GM12878 (cell line): ENCODE results near the gene COPS7A. TPM values are rescaled to one million over a fixed set of nuclear protein-coding genes. Genes with fewer than 3 reads are reported as not detected.

ENCODE experiments used
- ATAC-seq: fragments of 200-7000 bp; cut with Tn5 transposase; 3 replicates; pipeline ENCODE4 v1.9.1; 2020; ENCODE audit warnings: mild to moderate bottlenecking, moderate library complexity
- BruUV-seq: library from RNA; stranded (reverse); fragments of 400-500 nt; replicated peaks from 2 replicates; lab custom pipeline; 2021; lab: Mats Ljungman, UMichigan
- CTCF ChIA-PET: fragments of 300-600 bp; sonication (Branson Sonifier 250); formaldehyde crosslinking; extraction: SDS; loops from one replicate; lab custom pipeline; 2021; ENCODE audit warnings: inconsistent platforms; lab: Yijun Ruan, JAX
- POLR2A ChIA-PET: fragments of 350-600 bp; formaldehyde crosslinking; extraction: SDS; loops from one replicate; lab custom pipeline; 2021; ENCODE audit warnings: inconsistent platforms; lab: Charles Lee
- RAD21 ChIA-PET: fragments of 300-600 bp; sonication (Branson Sonifier 250); formaldehyde crosslinking; loops from one replicate; lab custom pipeline; 2023; ENCODE audit warnings: antibody characterized with exemption; ENCODE audit not compliant: unreplicated experiment; lab: Charles Lee
- SMC1A ChIA-PET: fragments of 300-600 bp; sonication (Branson Sonifier 250); formaldehyde crosslinking; loops from one replicate; lab custom pipeline; 2023; ENCODE audit not compliant: unreplicated experiment, uncharacterized antibody; lab: Charles Lee
- DNase-seq: peaks from one replicate; pipeline ENCODE4 v3.0.0-alpha.2; 2011; ENCODE audit warnings: low read depth, low spot score
- FAIRE-seq: peaks from 3 replicates; lab custom pipeline; 2011; peaks lifted over from hg19 to GRCh38; lab: Jason Lieb, UNC
- H2AFZ ChIP-seq: 2 replicates; pipeline ENCODE4 v1.6.0; 2011; ENCODE audit warnings: low read depth, low read length, control low read depth; ENCODE audit not compliant: control insufficient read depth
- H3K27ac ChIP-seq: 2 replicates; pipeline ENCODE4 v1.5.1; 2011; ENCODE audit warnings: control low read depth; ENCODE audit not compliant: control insufficient read depth, insufficient read depth
- H3K27me3 ChIP-seq, 2 experiments: replicated peaks in 1 of 2; 2 replicates each; pipeline versions ENCODE4 v1.6.0 to v1.6.1; 2011; ENCODE audit warnings: low read length in 1 of 2; ENCODE audit not compliant: control insufficient read depth in 2 of 2, insufficient read depth in 2 of 2
- H3K36me3 ChIP-seq, 2 experiments: 2 replicates each; pipeline ENCODE4 v1.5.1; 2011; ENCODE audit warnings: low read length in 1 of 2; ENCODE audit not compliant: control insufficient read depth in 2 of 2, insufficient read depth in 2 of 2
- H3K4me1 ChIP-seq: 2 replicates; pipeline ENCODE4 v1.6.1; 2011; ENCODE audit warnings: mild to moderate bottlenecking, low read length, moderate library complexity, mixed read lengths; ENCODE audit not compliant: control insufficient read depth, insufficient read depth
- H3K4me2 ChIP-seq: 2 replicates; pipeline ENCODE4 v1.6.0; 2011; ENCODE audit warnings: control low read depth; ENCODE audit not compliant: control insufficient read depth, insufficient read depth
- H3K4me3 ChIP-seq: fragments of 200-600 bp; sonication (generic); 2 replicates; pipeline ENCODE4 v1.5.1; 2016
- H3K79me2 ChIP-seq: 2 replicates; pipeline ENCODE4 v1.6.0; 2011; ENCODE audit warnings: low read length; ENCODE audit not compliant: control insufficient read depth, insufficient read depth
- H3K9ac ChIP-seq: 2 replicates; pipeline ENCODE4 v1.8.0; 2011; ENCODE audit warnings: low read length, control low read depth, mixed read lengths; ENCODE audit not compliant: control insufficient read depth, insufficient read depth
- H3K9me3 ChIP-seq: replicated peaks from 3 replicates; pipeline ENCODE4 v1.5.1; 2011; ENCODE audit warnings: mild to moderate bottlenecking, low read length; ENCODE audit not compliant: control insufficient read depth, insufficient read depth
- H4K20me1 ChIP-seq: 2 replicates; pipeline ENCODE4 v1.6.0; 2011; ENCODE audit not compliant: control insufficient read depth, insufficient read depth
- BHLHE40 ChIP-seq, 2 experiments: fragments of 450-650 bp in 1 of 2; IDR thresholded peaks; 2 replicates each; pipeline ENCODE4 v1.6.1; 2011 to 2017; ENCODE audit warnings: low read depth in 2 of 2, borderline replicate concordance in 1 of 2, improper control_type of control experiment in 1 of 2, low read length in 1 of 2, mild to moderate bottlenecking in 1 of 2
- BMI1 ChIP-seq: fragments of 450-650 bp; IDR thresholded peaks from 2 replicates; pipeline ENCODE4 v1.6.1; 2016; ENCODE audit warnings: mild to moderate bottlenecking, moderate library complexity, borderline replicate concordance
- GATAD2B ChIP-seq: fragments of 450-650 bp; conservative IDR thresholded peaks from 2 replicates; pipeline ENCODE4 v1.6.1; 2017; ENCODE audit warnings: low read depth, mild to moderate bottlenecking, moderate library complexity
- IRF4 ChIP-seq: IDR thresholded peaks from 2 replicates; pipeline ENCODE4 v1.6.1; 2011; ENCODE audit warnings: low read depth, low read length
- MEF2B ChIP-seq: fragments of 450-650 bp; IDR thresholded peaks from 2 replicates; pipeline ENCODE4 v1.6.1; 2018; ENCODE audit warnings: mild to moderate bottlenecking, moderate library complexity; ENCODE audit not compliant: partially characterized antibody, poor library complexity, severe bottlenecking
- MXI1 ChIP-seq: fragments of 150-350 bp; IDR thresholded peaks from 2 replicates; pipeline ENCODE4 v1.6.1; 2011; ENCODE audit warnings: low read depth, mild to moderate bottlenecking, inconsistent platforms, low read length, improper control_type of control experiment
- NFYB ChIP-seq: IDR thresholded peaks from 2 replicates; pipeline ENCODE4 v1.6.1; 2011; ENCODE audit warnings: low read depth, mild to moderate bottlenecking, low read length, improper control_type of control experiment, moderate library complexity; ENCODE audit not compliant: insufficient read depth
- NRF1 ChIP-seq: conservative IDR thresholded peaks from 2 replicates; pipeline ENCODE4 v1.6.1; 2011; ENCODE audit warnings: mild to moderate bottlenecking, low read depth, low read length, improper control_type of control experiment
- RAD21 ChIP-seq: IDR thresholded peaks from 2 replicates; pipeline ENCODE4 v1.6.1; 2011; ENCODE audit warnings: mild to moderate bottlenecking, low read depth, low read length, moderate library complexity; ENCODE audit not compliant: insufficient read depth
- SMC3 ChIP-seq: IDR thresholded peaks from 2 replicates; pipeline ENCODE4 v1.6.1; 2011; ENCODE audit warnings: low read length, improper control_type of control experiment, borderline replicate concordance
- SRF ChIP-seq, 2 experiments: IDR thresholded peaks; 2 replicates each; pipeline ENCODE4 v1.6.1; 2011; ENCODE audit warnings: low read depth in 2 of 2, low read length in 2 of 2, mild to moderate bottlenecking in 1 of 2, moderate library complexity in 1 of 2
- STAT1 ChIP-seq: fragments of 450-650 bp; conservative IDR thresholded peaks from 2 replicates; pipeline ENCODE4 v1.6.1; 2014; ENCODE audit warnings: antibody characterized with exemption, mild to moderate bottlenecking
- TCF12 ChIP-seq: IDR thresholded peaks from 2 replicates; pipeline ENCODE4 v1.6.1; 2011; ENCODE audit warnings: low read depth, mild to moderate bottlenecking, low read length
- ZBED1 ChIP-seq: IDR thresholded peaks from 2 replicates; pipeline ENCODE4 v1.6.1; 2016; ENCODE audit warnings: borderline replicate concordance
- WGBS: methylation state at CpG from one replicate; pipeline ENCODE4 v1.1.6; 2016; ENCODE audit warnings: low lambda C conversion rate; ENCODE audit not compliant: insufficient replicate concordance, insufficient coverage; ENCODE audit errors: missing lambda C conversion rate; 5-methylcytosine and 5-hydroxymethylcytosine counted together
- in situ Hi-C: fragments of 300-500 bp; cut with MboI; formaldehyde crosslinking; loops from 9 replicates; pipeline ENCODE4 v1.14.3; 2018; ENCODE audit warnings: mixed read lengths
- intact Hi-C: fragments of 100-400 bp; cut with micrococcal nuclease; formaldehyde crosslinking; loops from one replicate; pipeline ENCODE4 v1.14.2; 2022; ENCODE audit not compliant: unreplicated experiment
- polyA plus RNA-seq, 11 experiments: library from polyadenylated mRNA; depleted of rRNA in 4 of 11; unstranded in 6 of 11; stranded (reverse) in 5 of 11; fragments of >200 nt; fragmentation: Nextera tagmentation in 4 of 11; fragmentation: Illumina TruSeq in 1 of 11; extraction: Ambion mirVana in 4 of 11; extraction: Trizol in 1 of 11; gene quantifications; 1 replicate in 1 of 11; 2 replicates in 10 of 11; pipeline versions ENCODE4 v1.2.1 to v1.2.3, GENCODE V29; 2011 to 2016; ENCODE audit warnings: inconsistent platforms in 2 of 11, missing spikeins in 2 of 11, low read depth in 1 of 11
- total RNA-seq, 4 experiments: library from RNA; depleted of rRNA in 3 of 4; stranded (reverse); fragments of >200 nt in 3 of 4; fragmentation: Illumina TruSeq in 1 of 4; extraction: Trizol in 1 of 4; gene quantifications; 2 replicates each; pipeline versions ENCODE4 v1.2.1 to v1.2.3, GENCODE V29; 2013 to 2021
- TF ChIP-seq, protein P1 (sequence below), 3 experiments: IDR thresholded peaks in 2 of 3; conservative IDR thresholded peaks in 1 of 3; 2 replicates each; pipeline ENCODE4 v1.5.1; 2011; ENCODE audit warnings: low read depth in 3 of 3, low read length in 3 of 3, mild to moderate bottlenecking in 3 of 3, control low read depth in 2 of 3, moderate library complexity in 2 of 3, inconsistent platforms in 1 of 3, mixed read lengths in 1 of 3; ENCODE audit not compliant: control insufficient read depth in 2 of 3, insufficient read depth in 1 of 3; ENCODE audit errors: extremely low read depth in 1 of 3
- TF ChIP-seq, protein P2 (sequence below): fragments of 450-650 bp; IDR thresholded peaks from 2 replicates; pipeline ENCODE4 v1.6.1; 2017; ENCODE audit warnings: low read depth, mild to moderate bottlenecking, moderate library complexity

The COPS7A gene
- total and polyA plus RNA-seq, 10 of the 15 experiments (the other 5 are each of a cell fraction or from before 2014, with no cell fraction given), result 25.7 to 74.0 (median 51.9) TPM

DNA sequence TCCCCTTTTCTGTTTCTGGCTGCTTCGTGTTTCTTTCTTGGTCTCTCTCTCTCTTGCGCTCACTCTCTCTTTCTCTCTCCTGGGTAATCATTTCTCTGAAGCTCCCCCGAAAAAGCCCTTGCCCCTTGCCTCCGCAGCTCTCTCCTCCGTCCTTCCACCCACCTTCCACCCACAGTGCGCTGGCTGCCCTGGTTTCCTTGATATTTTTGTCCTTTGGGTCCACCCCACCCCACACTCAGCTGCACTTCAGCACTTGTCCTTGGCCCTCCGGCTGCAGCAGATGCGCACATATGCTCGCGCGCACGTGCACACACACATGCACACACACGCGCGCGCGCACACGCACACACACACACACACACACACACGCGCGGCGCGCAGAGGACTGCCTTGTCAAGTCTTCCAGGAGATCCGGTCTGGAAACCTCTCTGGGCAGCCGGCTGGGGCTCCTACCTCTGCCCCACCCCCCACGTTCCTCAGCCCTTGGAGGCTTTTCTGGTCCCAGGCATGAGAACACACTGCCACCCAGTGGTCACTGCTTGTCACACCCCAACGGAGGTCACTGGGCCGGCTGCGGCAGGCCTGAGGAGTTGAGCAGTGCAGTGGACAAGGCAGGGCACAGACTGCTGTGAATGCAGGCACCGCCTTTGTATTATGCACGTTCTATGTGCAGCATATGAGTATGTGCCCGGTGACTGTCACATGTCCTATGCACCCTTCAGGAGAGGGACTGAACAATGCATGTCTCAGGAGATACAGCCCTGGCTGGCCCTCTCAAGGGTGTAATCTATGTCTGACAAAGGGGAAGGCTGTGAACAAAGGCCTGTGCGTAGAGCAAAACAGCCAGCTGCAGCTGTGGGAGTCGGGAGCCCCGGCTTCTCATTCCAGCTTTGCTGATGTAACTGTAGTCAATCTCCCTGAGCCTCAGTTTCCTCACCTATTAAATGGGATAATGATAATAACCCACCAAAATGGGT lies 55.0 kb downstream of the COPS7A start:
- FAIRE-seq, result peak; percentile 94
- H3K4me2 ChIP-seq, result peak overlapping the region; percentile 79
- CTCF ChIA-PET, result interaction anchor here (0.6 to 12.7 kb wide), 16 partner anchors 12 to 334 kb away, joined by 3 to 221 read pairs (median 3); partner anchors contain the start of genes MLF2 and PTMS
- intact Hi-C loops, result loop anchor here (1.0 to 5.0 kb wide), 5 partner anchors 26 to 227 kb away; partner anchors contain the start of genes MLF2 and ZNF384
- no peaks in the 10 kb centered on the region for H3K27me3 ChIP-seq
- H3K9ac ChIP-seq, result peak overlapping the region; percentile 19
- RAD21 ChIA-PET, result interaction anchor here (0.6 to 5.7 kb wide), 10 partner anchors 13 to 213 kb away, joined by 3 to 68 read pairs (median 4); partner anchors contain the start of genes COPS7A, MLF2 and PTMS
- peak overlapping the region; percentile 70 for H2AFZ ChIP-seq
- in situ Hi-C loops, result no loop called here
- H3K4me3 ChIP-seq, result peak overlapping the region; percentile 56
- H3K36me3 ChIP-seq, result no peaks in the 10 kb centered on the region
- H3K4me1 ChIP-seq, result peaks cover 29% of the 10 kb centered on the region
- no peaks in the 10 kb centered on the region for H3K9me3 ChIP-seq
- POLR2A ChIA-PET, result interaction anchor here (0.7 to 2.5 kb wide), 10 partner anchors 12 to 214 kb away, joined by 3 to 9 read pairs (median 4); partner anchors contain the start of genes MLF2, PTMS and USP5
- 4% methylated on average over 32 of the region's 35 CpGs for WGBS
- no TSS peak for BruUV-seq
- ATAC-seq, result peak; percentile 96
- no peaks in the 10 kb centered on the region for H4K20me1 ChIP-seq
- SMC1A ChIA-PET, result interaction anchor here (0.7 to 6.6 kb wide), 17 partner anchors 10 to 163 kb away, joined by 3 to 84 read pairs (median 4); partner anchors contain the start of genes CD4, COPS7A, GNB3 and MLF2
- no peak overlapping the region for H3K27ac ChIP-seq
- peak; percentile 72 for DNase-seq
- no peaks in the 10 kb centered on the region; the same call in 1 of the 2 replicates for H3K79me2 ChIP-seq
- TF ChIP-seq GATAD2B (peak; percentile 83), MEF2B (peak; percentile 80), TCF12 (0 out of 2 replicates have a peak, but pooled peaks have one; percentile 21), IRF4 (0 out of 2 replicates have a peak, but pooled peaks have one; percentile 2), BHLHE40 (IDR thresholded peaks at IDR 0.05; ENCODE audit: borderline replicate concordance in 1 of 2, low read depth in 2 of 2, low read length in 1 of 2) (peak; percentile 94 to 99), STAT1 (peak; percentile 67; the same call in 1 of the 2 replicates), ZBED1 (no peak), NRF1 (no peak), MXI1 (peak; percentile 75; the same call in 1 of the 2 replicates), SRF (IDR thresholded peaks at IDR 0.05; ENCODE audit: low read depth in 2 of 2, low read length in 2 of 2) (no peak), NFYB (no peak), SMC3 (peak; percentile 96), RAD21 (peak; percentile 97), BMI1 (no peak)
- TF ChIP-seq, protein P1, sequence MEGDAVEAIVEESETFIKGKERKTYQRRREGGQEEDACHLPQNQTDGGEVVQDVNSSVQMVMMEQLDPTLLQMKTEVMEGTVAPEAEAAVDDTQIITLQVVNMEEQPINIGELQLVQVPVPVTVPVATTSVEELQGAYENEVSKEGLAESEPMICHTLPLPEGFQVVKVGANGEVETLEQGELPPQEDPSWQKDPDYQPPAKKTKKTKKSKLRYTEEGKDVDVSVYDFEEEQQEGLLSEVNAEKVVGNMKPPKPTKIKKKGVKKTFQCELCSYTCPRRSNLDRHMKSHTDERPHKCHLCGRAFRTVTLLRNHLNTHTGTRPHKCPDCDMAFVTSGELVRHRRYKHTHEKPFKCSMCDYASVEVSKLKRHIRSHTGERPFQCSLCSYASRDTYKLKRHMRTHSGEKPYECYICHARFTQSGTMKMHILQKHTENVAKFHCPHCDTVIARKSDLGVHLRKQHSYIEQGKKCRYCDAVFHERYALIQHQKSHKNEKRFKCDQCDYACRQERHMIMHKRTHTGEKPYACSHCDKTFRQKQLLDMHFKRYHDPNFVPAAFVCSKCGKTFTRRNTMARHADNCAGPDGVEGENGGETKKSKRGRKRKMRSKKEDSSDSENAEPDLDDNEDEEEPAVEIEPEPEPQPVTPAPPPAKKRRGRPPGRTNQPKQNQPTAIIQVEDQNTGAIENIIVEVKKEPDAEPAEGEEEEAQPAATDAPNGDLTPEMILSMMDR (IDR thresholded peaks at IDR 0.05 in 2 of 3, conservative IDR thresholded peaks at IDR 0.05 in 1 of 3; ENCODE audit: control insufficient read depth in 2 of 3, extremely low read depth in 1 of 3, insufficient read depth in 1 of 3, low read depth in 3 of 3, low read length in 3 of 3), result peak; percentile 95 to 99 (median 96); a peak in 5 of 6 replicates
- TF ChIP-seq, protein P2, sequence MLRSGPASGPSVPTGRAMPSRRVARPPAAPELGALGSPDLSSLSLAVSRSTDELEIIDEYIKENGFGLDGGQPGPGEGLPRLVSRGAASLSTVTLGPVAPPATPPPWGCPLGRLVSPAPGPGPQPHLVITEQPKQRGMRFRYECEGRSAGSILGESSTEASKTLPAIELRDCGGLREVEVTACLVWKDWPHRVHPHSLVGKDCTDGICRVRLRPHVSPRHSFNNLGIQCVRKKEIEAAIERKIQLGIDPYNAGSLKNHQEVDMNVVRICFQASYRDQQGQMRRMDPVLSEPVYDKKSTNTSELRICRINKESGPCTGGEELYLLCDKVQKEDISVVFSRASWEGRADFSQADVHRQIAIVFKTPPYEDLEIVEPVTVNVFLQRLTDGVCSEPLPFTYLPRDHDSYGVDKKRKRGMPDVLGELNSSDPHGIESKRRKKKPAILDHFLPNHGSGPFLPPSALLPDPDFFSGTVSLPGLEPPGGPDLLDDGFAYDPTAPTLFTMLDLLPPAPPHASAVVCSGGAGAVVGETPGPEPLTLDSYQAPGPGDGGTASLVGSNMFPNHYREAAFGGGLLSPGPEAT, result peak; percentile 61; the same call in 1 of the 2 replicates
